ENCODE data around the gene GRID2IP.
"Not testable (repeated sequence)": the region's sequence is repeated elsewhere in the genome, so short reads cannot be mapped to it uniquely, and the experiment has no call there.

The GRID2IP gene

GRCh38 chr7:6551016-6551511 is at the start of gene GRID2IP:
GRID2IP (minus strand) TSS chr7:6551461; CDS start chr7:6551436, 25 bp downstream.
- DNase-seq (ENCODE audit: low spot score) (no peak), FAIRE-seq (no peak)

- no peak for FAIRE-seq
Measured at GRCh38 chr7:6600093-6600492, 48.8 kb upstream of the GRID2IP start.

GRCh38 chr7:6590645-6591110 is 39.4 kb upstream of the GRID2IP start:
- no peak for FAIRE-seq
- DNase-seq (ENCODE audit: low spot score): peak; percentile 10

More at GRCh38 chr7:6600093-6600492, 48.8 kb upstream of the GRID2IP start:
- no peak for DNase-seq (ENCODE audit: low spot score)

GRCh38 chr7:6589829-6590644 is 38.8 kb upstream of the GRID2IP start, which contains the start of gene INTS15:
INTS15 (plus strand) TSS chr7:6590021; CDS start chr7:6590284, 263 bp downstream.
- peak; percentile 54 for DNase-seq (ENCODE audit: low spot score)
- FAIRE-seq: no peak

- no peak for DNase-seq (ENCODE audit: low spot score)
Measured at GRCh38 chr7:6589151-6589828, 38.0 kb upstream of the GRID2IP start.

GRCh38 chr7:6588566-6588965 is 37.3 kb upstream of the GRID2IP start:
- FAIRE-seq (no peak), DNase-seq (ENCODE audit: low spot score) (no peak)

More at GRCh38 chr7:6589151-6589828, 38.0 kb upstream of the GRID2IP start:
- FAIRE-seq: no peak

GRCh38 chr7:6585746-6586432 is 34.6 kb upstream of the GRID2IP start:
- FAIRE-seq; DNase-seq (ENCODE audit: low spot score): not testable (repeated sequence)

- FAIRE-seq (no peak), DNase-seq (ENCODE audit: low spot score) (no peak)
Measured at GRCh38 chr7:6579446-6579845, 28.2 kb upstream of the GRID2IP start.

GRCh38 chr7:6578114-6579084 is 27.1 kb upstream of the GRID2IP start:
- FAIRE-seq: no peak
- DNase-seq (ENCODE audit: low spot score): no peak

- no peak for FAIRE-seq
- peak; percentile 66 for DNase-seq (ENCODE audit: low spot score)
Measured at GRCh38 chr7:6577369-6578113, 26.3 kb upstream of the GRID2IP start, which contains the start of gene ZDHHC4. ZDHHC4 (plus strand) TSS chr7:6577454; CDS start chr7:6580562, 3,108 bp downstream.

- not testable (repeated sequence) for DNase-seq (ENCODE audit: low spot score); FAIRE-seq
Measured at GRCh38 chr7:6576867-6577368, 25.7 kb upstream of the GRID2IP start.

GRCh38 chr7:6576024-6576866 is 25.0 kb upstream of the GRID2IP start:
- DNase-seq (ENCODE audit: low spot score): no peak
- no peak for FAIRE-seq

GRCh38 chr7:6575281-6576023 is 24.2 kb upstream of the GRID2IP start:
- DNase-seq (ENCODE audit: low spot score) (no peak), FAIRE-seq (no peak)

- DNase-seq (ENCODE audit: low spot score) (no peak), FAIRE-seq (no peak)
Measured at GRCh38 chr7:6571160-6571779, 20.0 kb upstream of the GRID2IP start.

GRCh38 chr7:6567886-6568285 is 16.6 kb upstream of the GRID2IP start:
- FAIRE-seq: no peak

GRCh38 chr7:6565655-6566054 is 14.4 kb upstream of the GRID2IP start:
- DNase-seq (ENCODE audit: low spot score) (no peak), FAIRE-seq (no peak)

More at GRCh38 chr7:6567886-6568285, 16.6 kb upstream of the GRID2IP start:
- no peak for DNase-seq (ENCODE audit: low spot score)

Measured in RCC 7860 (cell line).